ENCODE measurements around the gene GBE1.

GBE1 gene

DNA sequence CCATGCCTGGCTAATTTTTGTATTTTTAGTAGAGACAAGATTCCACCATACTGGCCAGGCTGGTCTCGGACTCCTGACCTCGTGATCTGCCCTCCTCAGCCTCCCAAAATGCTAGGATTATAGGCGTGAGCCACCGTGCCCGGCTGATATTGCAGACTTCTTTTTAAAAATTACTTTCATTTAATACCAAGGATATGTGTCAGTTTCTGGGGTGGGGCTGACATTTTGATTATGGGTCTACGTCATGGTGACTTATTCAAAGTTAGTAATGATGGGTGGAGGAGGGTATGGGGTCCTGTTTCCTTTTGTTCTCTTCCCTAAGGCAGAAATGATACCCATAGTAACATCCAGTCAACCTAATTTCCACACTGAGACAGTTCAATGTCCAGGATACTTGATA, 34.7 kb downstream of the GBE1 start:
- H3K4me3 ChIP-seq (ENCODE audit: low read length): no peak overlapping the region
- TF ChIP-seq, protein P1, sequence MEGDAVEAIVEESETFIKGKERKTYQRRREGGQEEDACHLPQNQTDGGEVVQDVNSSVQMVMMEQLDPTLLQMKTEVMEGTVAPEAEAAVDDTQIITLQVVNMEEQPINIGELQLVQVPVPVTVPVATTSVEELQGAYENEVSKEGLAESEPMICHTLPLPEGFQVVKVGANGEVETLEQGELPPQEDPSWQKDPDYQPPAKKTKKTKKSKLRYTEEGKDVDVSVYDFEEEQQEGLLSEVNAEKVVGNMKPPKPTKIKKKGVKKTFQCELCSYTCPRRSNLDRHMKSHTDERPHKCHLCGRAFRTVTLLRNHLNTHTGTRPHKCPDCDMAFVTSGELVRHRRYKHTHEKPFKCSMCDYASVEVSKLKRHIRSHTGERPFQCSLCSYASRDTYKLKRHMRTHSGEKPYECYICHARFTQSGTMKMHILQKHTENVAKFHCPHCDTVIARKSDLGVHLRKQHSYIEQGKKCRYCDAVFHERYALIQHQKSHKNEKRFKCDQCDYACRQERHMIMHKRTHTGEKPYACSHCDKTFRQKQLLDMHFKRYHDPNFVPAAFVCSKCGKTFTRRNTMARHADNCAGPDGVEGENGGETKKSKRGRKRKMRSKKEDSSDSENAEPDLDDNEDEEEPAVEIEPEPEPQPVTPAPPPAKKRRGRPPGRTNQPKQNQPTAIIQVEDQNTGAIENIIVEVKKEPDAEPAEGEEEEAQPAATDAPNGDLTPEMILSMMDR (conservative IDR thresholded peaks at IDR 0.05; ENCODE audit: low read depth, low read length): no peak
- no peak for DNase-seq (ENCODE audit: low read depth)

DNA sequence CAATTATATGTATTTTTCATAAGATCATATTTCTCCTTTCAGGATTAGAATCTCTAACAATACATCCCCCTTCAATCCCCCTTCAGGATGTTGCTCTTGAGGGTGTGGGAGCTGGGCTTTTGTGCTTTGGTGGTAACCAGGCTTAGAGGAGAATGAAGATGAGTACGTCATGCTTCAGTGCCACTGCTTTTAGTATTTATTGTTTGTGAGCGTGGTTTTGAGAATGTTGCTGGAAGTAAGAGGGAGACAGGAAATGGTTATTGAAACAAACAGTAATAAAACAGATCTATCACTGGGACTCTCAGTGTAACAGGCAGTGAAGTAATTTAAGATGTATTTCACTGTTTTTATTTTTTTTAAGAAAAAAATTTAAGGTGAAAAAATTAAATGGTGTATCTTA, 35.3 kb downstream of the GBE1 start:
- no peak overlapping the region for H3K4me3 ChIP-seq (ENCODE audit: low read length)
- TF ChIP-seq, protein P1 (conservative IDR thresholded peaks at IDR 0.05; ENCODE audit: low read depth, low read length): no peak
- no peak for DNase-seq (ENCODE audit: low read depth)

DNA sequence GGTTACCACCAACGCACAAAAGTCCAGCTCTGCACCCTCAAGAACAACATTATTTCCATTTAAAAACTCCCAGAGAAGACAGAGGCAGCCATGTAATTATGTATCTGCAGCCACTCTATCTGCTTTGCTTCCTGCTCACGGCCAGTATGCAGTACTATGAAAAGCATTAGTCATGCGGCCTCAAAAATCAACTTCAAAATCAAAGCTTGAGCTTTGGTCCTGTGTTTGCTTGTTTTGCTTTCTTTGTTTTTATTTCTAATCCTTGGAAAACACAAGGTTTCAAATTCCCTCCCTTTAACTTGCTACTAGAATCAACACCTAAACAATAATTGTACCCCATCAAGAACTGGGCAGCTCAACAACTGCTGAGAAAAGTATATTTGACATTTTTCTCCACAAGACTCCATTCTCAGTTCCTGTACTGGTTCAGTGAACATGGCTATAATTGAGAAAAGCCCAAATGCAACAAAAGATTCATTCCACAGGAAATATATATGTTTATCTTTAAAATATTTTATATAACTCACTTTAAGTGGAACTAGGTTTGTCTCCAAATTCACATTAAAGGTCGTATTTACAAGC, 37.6 kb downstream of the GBE1 start:
- TF ChIP-seq, protein P1 (conservative IDR thresholded peaks at IDR 0.05; ENCODE audit: low read depth, low read length): no peak
- H3K4me3 ChIP-seq (ENCODE audit: low read length): no peak overlapping the region
- no peak for DNase-seq (ENCODE audit: low read depth)

DNA sequence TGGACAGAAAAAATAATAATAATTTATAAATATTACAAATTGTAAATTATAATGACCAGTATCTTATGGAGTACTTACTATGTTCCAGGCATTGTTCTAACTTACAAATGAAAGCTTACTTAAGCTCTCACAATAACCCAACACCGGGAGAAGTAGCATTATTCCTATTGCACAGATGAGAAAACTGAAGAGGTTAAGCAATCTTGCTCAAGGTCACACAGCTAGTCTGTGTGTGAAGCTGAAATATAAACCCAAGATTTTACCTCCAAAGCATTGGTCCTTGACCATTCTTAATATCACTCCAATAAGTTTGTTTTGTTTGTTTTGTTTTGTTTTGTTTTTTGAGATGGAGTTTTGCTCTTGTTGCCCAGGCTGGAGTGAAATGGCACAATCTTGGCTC, 43.1 kb downstream of the GBE1 start:
- TF ChIP-seq, protein P1 (conservative IDR thresholded peaks at IDR 0.05; ENCODE audit: low read depth, low read length): no peak
- DNase-seq (ENCODE audit: low read depth): no peak
- H3K4me3 ChIP-seq (ENCODE audit: low read length): no peak overlapping the region

DNA sequence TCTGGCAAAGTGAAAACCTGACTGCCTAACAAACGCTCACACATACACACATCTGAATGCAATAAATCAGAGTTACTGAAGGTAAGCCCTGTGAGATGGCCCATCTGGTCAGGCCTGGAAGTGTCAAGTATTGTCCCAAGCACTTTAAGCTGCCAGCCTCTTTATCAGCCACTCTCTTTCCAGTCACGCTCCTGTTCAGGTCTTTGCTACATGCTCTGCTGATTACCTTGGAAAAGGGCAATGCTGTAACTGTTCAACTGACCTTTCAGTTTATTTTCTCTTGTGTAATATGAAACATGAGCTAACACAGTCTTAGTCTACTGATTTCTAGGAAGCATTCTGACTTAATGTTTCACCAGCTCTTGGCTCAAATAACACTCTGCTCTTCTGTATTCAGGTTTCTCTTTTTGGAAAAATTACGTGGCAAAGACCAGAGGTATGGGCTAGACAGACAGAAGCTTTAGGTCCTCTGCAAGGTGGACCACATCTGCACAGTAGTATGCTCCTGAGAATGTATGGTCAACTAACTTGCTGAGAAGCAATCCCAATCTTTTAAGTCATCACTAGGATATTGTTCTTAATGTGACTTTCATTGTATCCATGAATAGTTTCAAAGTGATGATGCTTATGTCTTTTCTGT, 44.5 kb downstream of the GBE1 start:
- H3K4me3 ChIP-seq (ENCODE audit: low read length): no peak overlapping the region
- TF ChIP-seq, protein P1 (conservative IDR thresholded peaks at IDR 0.05; ENCODE audit: low read depth, low read length): no peak
- no peak for DNase-seq (ENCODE audit: low read depth)

DNA sequence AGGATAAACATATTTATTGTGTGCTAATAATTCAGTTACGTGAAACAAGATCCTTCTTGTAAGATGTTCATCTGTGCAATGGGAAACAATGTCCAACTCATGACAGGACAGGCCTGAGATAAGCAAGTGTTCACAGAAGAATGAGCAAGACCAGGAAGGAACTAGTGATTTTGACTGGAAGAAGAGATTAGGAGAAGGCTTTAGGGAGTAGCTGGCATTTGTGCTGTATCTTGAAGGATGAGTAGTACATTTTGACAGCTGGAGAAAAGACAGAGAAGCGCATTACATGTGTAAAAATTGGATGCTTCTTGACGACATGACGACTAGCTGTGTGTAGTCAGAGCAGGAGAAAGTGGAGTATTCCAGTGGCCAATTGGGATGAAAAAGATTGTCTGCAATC, 48.4 kb downstream of the GBE1 start:
- TF ChIP-seq, protein P1 (conservative IDR thresholded peaks at IDR 0.05; ENCODE audit: low read depth, low read length): no peak
- H3K4me3 ChIP-seq (ENCODE audit: low read length): no peak overlapping the region
- no peak for DNase-seq (ENCODE audit: low read depth)

DNA sequence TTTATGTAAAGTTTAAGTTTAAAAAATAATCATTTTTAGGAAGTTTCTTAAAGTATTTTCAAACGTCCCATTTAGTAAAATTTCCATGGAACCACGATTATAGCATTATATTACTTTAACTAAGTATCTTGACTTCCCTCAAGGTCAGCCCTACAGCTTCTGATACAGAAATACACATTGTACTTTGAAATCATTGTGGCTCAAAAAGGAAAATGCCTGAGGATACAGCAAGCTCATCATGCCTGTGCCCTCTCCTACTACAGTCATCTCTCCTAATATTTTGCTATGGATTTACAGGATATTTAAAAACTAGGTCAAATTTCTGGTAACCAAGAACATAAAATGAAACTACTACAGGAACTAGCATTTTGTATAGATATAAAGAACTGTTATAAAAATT, 51.8 kb downstream of the GBE1 start:
- DNase-seq (ENCODE audit: low read depth): no peak
- no peak overlapping the region for H3K4me3 ChIP-seq (ENCODE audit: low read length)
- TF ChIP-seq, protein P1 (conservative IDR thresholded peaks at IDR 0.05; ENCODE audit: low read depth, low read length): no peak

Data from retinal pigment epithelial cell (primary cell).